GM18868 (cell line): ENCODE results near the gene SH3BP2.

Source experiments
- ATAC-seq: cut with Tn5 transposase; IDR thresholded peaks from one replicate; pipeline ENCODE4 v1.9.1; 2021; ENCODE audit warnings: mild to moderate bottlenecking, moderate library complexity; ENCODE audit not compliant: unreplicated experiment

SH3BP2 gene

DNA sequence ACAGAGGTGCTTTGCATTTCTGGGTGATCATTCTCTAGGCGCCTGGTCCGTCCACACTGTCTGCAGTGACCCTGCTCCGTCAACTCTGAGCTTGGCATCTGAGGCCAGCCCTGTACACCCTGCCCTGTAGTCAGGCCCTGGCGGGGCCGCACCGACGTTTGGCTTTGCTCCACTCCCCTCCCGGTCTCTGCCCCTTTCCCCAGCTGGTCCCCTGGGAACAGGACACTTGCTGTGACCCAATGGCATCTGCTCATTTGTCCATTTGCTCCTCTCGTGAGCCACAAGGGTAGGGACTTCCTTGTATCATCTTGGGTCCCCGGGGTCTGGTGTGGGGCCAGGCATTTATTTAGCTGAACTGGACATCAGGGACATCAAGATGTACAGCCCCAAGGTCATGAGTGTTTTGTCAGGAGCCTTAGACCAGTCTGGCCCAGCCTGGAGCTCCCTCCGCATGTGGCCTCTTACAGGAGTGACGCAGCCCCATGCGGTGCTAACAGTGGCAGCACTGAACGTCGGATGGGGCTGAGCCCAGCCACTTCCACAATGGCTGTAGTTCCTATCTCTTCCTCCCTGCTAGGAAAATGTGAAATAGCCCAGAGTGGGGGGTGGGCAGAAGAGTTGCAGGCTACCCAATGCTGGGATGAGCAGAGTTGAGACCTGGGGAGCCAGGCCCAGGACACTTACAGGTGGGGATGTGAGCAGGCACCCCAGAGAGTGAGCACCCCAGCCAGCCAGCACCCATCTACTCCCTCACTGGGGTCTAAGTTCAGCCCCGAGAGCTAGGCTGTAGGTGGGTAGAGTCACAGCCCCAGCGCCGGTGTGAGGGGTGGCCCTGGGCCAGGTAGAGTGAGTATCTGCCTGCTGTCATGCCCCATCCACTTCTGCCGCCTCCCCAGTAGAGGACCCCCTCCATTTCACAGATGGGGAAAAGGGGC lies 2.0 kb upstream of the SH3BP2 start:
- ATAC-seq, result no peak

GRCh38 chr4:2791518-2792395 lies 1.1 kb upstream of the SH3BP2 start:
- ATAC-seq, result no peak

- ATAC-seq, result no peak
Measured at GRCh38 chr4:2792396-2792710, 532 bp upstream of the SH3BP2 start.

DNA sequence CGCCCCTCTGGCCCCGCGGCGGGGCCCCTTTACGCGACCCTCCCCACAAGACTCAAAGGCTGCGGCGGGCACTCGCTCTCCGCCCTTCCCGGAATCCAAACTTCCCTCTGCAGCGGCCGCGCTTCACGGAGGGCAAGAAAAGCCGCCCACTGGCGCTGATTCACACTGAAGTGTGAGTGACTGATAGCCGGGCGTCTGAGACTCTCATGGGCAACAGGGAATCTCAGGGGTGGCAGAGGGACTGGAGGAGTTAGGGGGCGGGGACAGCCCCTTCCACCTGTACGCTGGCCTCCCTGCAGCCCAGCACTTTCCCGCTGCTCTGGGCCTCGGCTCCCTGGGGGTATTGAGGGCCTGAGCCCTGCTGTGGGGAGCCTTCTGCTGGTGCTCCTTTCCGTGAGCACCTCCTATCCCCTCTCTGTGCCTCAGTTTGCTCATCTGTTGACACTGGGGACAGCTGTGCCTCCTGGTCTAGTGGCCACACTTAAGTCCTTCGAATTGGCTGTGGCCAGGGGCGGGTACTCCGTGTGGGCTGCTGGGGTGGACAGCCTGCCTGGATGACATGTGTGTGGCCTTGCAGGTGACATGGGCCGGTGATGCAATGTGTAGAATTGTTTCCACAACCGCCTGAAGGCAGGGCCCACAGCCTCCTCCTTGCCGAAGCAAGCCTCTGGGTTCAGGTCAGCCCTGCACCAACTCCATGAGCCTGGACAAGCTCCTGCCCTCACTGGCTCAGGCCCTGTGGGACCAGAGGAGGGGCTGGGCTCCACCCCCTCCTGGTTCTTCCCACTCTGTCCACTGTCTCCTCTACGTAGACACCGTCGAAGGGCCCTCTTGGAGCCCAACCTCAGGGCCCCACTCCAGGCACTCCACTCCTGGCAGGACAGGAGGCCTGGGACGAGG lies 951 bp downstream of the SH3BP2 start:
- ATAC-seq, result no peak

- no peak for ATAC-seq
Measured at GRCh38 chr4:2794486-2795299, 1.8 kb downstream of the SH3BP2 start.

GRCh38 chr4:2795300-2795892 lies 2.5 kb downstream of the SH3BP2 start:
- no peak for ATAC-seq

DNA sequence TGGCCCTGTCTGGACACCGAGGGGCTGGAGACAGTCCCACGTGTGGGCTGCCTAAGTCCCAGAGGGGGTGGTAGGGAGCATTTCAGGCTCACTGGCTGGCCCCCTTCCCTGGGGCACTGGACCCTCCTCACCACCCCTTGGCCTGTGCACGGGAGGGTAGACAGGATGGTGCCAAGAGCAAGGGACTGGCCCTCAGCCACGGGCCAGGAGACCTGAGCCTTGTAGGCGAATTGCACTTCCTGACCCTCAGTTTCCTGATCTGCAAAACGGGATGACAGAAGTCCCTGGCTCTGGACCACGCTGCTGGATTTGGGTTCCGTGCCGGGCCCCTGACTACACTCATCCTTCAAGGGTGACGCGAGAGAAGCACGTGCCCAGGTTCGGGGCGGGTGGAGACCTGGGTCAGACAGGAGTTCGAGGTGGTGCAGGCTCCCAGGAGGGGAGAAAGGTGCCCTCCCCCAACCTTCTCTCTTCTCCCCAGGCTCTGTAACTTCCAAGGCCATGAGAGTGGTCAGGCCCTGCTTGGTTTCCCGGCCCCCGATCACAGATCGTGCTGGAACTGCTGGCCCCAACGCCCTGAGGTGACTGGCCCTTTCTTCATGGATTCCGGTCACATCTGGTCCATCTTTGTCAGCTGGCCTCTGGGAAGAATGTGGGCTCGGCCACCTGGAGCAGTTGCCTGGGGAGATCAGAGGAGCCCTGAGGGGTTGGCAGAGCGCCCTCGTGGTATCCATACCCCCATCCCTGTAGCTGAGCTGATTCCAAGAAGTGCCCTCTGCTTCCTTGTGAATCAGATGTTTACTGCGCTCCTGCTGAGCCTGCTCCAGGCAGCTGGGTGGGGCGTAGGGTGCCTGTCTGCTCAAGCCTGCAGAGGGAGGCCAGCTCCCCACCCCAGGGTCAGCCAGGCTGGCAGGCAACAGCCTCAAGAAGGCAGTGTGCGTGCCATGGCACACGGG lies 3.3 kb downstream of the SH3BP2 start:
- no peak for ATAC-seq

DNA sequence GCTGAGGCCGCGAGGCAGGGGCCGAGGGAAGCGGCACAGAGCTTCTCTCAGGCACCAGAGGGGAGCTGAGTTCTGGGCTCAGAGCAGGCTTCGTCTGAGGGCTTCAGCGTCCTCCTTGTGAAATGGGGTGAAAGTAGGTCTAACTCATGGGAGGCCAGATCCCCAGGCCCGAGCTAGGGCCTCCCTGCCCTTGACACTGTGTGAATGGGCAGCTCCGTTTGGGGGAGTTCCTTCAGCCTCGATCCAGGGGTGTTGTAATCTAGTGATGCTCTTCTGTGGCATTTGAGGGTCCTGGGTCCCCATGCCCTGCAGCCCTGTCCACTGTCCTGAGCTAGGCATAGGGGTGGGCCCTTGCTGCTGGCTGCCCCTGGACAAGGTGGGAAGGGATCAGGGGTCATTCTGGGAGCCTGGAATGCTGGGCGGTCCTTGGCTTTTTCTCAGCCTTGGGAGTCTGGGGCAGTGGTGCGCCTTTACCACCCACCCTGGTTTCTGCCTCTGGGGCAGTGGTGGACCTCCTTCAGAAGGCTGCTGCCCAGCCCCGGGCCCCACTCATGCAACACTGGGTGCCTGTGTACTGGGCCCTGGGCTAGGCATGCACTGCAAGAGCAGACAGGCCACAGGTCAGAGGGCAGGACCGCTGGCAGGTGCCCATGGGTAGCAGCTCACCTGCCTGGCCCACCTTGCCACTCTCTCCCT lies 4.1 kb downstream of the SH3BP2 start:
- no peak for ATAC-seq

GRCh38 chr4:2797545-2798305 lies 4.8 kb downstream of the SH3BP2 start:
- ATAC-seq, result no peak

DNA sequence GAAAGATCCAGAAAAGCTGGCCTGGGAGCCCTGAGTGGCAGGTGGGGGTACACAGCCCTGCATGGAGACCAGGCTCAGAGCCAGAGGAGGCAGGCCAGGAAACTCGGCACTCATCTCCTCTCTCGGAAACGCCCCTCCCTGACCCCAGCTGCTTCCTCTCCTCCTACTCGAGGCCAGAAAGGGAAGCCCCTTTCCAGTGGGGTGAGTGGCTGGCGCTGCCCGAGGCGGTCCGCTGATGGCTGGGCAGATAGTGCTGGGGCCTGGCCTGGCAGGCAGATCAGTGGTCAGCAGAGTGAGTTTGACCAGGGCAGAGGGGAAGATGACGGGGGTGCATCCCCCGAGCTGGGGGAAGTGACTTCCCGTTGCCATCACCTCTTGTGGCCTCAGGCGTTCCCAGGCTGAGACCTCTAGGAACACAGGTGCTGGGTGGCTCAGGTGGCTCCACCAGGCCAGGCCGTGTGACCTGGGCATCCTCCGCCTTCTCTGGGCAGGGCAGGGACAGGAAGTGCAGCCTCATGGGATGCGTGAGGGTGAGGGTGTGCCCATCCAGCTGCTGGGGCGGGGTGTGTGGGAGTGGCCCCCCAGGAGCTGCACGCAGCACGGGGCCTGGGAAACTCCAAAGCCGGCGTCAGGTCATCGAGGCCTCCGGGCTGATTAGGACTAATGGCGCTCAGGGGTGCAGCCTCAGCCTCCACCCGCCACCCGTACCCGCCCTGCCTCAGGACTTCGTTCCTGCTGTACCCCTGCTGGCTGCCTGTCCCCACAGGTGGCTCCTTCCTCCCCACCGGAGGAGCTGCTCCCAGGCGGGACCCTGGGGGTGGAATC lies 5.7 kb downstream of the SH3BP2 start:
- ATAC-seq, result peak; percentile 44

GRCh38 chr4:2799224-2799911 lies 6.5 kb downstream of the SH3BP2 start:
- no peak for ATAC-seq

- ATAC-seq, result no peak
Measured at GRCh38 chr4:2799971-2800690, 7.2 kb downstream of the SH3BP2 start.

DNA sequence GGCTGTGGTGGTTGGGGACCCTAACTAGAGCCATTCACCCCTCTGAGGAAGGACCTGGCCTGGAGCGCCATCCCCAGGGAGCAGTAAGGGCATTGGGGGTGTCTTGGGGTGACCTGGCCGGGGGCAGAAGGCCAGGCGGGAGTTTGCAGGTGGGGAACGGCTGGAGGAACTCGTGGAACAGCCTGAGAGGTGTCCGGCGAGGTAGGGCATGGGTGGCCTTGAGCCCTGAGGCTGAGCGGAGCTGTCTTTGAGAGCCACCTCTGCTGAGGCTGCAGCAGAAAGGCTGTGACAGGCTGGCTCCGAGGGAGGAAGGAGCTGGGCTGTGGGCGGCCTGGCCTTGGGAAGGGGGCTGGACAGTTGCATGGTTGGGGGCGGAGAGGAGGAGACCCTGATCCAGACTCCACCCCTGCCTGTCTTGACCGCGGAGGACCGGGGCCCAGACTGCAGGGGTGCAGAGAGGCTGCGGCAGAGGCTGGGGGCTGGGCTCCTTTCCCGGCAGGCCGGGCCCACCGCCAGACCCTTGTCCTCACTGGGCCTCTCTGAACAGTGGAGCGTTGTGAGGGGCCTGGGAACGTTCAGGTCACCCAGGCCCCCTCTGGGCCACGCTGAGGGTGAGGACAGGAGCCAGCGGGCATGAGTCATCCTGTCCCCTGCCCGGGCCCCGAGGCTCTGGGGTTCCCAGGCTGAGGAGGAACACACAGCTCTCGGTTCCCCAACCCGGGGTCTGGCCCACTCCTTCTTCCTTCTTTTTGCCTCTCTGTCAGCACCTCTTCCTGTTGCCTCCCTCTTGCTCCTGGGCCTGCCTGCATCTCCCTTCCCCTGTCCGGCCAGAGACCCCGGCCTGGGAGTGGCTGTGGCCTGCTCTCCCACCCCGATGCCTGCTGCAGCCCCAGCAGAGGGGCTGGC lies 8.1 kb downstream of the SH3BP2 start:
- ATAC-seq, result peak; percentile 55
